Hematopoietic multipotent progenitor cell (in vitro differentiated cells): ENCODE results near the gene ACOT4. TPM values are rescaled to one million over a fixed set of nuclear protein-coding genes. Genes with fewer than 3 reads are reported as not detected.
A peak's percentile ranks its signal among the peaks of the same experiment; 100 is the strongest.
"Not testable (repeated sequence)": the region's sequence is repeated elsewhere in the genome, so short reads cannot be mapped to it uniquely, and the experiment has no call there.

Experiments used
- DNase-seq, 3 donors: peaks; one replicate each; pipeline ENCODE4 v3.0.0-alpha.2; 2011 to 2015; ENCODE audit warnings: low read depth in 2 of 3, low spot score in 2 of 3
- total RNA-seq: library from RNA; depleted of rRNA; stranded (reverse); fragments of >200 nt; gene quantifications from one replicate; pipeline ENCODE4 v1.2.3, GENCODE V29; 2012

Gene ACOT4
- 1.3 TPM for total RNA-seq

GRCh38 chr14:73591690-73592449 is at the start of gene ACOT4:
ACOT4 (plus strand) TSS chr14:73591873; CDS start chr14:73591960, 87 bp downstream.
- peak in 2 of 3 donors; percentile 53 to 59 for DNase-seq

DNA sequence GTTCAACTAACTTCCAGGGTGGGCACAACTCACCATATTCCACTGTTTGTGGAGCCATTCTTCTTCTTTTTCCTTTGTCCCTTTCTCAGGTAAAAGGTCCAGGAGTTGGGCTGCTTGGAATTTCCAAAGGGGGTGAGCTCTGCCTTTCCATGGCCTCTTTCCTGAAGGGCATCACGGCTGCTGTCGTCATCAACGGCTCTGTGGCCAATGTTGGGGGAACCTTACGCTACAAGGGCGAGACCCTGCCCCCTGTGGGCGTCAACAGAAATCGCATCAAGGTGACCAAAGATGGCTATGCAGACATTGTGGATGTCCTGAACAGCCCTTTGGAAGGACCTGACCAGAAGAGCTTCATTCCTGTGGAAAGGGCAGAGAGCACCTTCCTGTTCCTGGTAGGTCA is 48.7 kb upstream of the ACOT4 start:
- DNase-seq = not testable (repeated sequence)

DNA sequence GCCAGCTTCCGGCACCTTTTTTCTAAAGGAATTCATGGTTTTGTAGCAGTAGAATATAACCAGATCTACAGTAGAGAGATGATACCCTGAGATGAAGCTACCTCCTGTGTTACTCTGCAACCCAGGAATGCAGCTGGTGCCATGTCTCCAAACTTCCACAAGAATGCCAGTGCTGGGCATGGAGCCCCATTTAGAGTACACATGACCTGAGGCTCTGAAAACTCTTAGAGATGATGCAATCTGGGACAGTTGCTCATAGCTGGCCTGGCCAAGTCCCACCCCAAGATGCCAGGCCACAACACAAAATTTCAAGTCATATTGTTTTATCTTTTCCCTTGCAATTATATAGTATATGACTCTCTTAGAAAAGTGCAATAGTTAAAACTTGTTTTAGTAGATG is 46.3 kb upstream of the ACOT4 start:
- DNase-seq = not testable (repeated sequence)

- DNase-seq = not testable (repeated sequence)
Observed at GRCh38 chr14:73549097-73549496, 42.6 kb upstream of the ACOT4 start.

GRCh38 chr14:73549889-73550524 is 41.7 kb upstream of the ACOT4 start:
- not testable (repeated sequence) for DNase-seq

DNA sequence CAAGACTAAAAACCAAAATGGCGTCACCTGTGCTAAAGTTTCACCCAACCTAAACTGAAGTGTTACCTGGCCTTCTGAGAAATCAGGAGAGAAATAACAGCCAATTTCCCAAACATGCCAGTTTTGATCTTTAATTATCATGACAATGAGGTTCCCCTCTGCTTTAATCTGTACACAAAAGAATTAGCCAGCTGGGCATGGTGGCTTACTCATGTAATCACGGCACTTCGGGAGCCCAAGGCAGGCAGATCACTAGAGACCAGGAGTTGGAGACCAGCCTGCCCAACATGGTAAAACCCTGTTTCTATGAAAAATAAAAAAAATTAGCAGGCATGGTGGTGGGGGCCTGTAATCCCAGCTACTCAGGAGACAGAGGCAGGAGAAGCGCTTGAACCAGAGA is 37.8 kb upstream of the ACOT4 start:
- no peak for DNase-seq

GRCh38 chr14:73557201-73557600 is 34.5 kb upstream of the ACOT4 start:
- not testable (repeated sequence) for DNase-seq

GRCh38 chr14:73558238-73558637 is 33.4 kb upstream of the ACOT4 start:
- DNase-seq = not testable (repeated sequence)

DNA sequence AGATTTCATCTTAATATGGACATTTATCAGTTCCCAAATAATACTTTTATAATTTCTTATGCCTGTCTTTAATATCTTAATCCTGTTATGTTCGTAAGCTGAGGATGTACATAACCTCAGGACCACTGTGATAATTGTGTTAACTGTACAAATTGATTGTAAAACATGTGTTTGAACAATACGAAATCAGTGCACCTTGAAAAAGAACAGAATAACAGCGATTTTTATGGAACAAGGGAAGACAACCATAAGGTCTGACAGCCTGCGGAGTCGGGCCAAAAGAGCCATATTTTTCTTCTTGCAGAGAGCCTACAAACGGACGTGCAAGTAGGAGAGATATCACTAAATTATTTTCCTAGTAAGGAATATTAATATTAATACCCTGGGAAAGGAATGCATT is 29.4 kb upstream of the ACOT4 start:
- not testable (repeated sequence) for DNase-seq

DNA sequence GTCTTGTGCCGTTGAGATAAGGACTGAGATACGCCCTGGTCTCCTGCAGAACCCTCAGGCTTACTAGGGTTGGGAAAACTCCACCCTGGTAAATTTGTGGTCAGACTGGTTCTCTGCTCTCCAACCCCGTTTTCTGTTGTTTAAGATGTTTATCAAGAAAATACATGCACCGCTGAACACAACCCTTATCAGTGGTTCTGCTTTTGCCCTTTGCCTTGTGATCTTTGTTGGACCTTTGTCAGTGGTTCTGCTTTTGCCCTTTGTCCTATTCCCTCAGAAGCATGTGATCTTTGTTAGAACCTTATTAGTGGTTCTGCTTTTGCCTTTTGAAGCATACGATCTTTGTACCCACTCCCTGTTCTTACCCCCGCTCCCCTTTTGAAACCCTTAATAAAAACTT is 29.0 kb upstream of the ACOT4 start:
- peak in 1 of 3 donors; percentile 5 for DNase-seq

DNA sequence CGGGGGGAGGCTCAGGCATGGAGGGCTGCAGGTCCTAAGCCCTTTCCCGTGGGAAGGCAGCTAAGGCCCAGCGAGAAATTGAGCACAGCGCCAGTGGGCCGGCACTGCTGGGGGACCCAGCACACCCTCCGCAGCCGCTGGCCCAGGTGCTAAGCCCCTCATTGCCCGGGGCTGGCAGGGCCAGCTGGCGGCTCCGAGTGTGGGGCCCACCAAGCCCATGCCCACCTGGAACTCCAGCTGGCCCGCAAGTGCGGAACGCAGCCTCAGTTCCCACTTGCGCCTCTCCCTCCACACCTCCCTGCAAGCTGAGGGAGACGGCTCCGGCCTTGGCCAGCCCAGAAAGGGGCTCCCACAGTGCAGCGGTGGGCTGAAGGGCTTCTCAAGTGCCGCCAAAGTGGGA is 25.2 kb upstream of the ACOT4 start:
- DNase-seq = not testable (repeated sequence)

DNA sequence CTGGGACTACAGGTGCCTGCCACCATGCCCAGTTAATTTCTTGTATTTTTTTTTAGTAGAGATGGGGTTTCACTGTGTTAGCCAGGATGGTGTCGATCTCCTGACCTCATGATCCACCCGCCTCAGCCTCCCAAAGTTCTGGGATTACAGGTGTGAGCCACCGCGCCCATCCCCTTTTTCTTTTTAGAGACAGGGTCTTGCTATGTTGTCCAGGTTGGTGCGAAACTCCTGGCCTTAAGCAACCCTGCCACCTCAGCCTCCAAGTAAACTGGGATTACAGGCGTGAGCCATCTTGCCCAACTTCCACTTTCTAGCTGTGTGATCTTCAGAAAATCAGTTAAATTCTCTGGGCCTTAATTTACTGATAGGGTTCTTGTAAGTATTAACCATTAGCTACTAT is 24.7 kb upstream of the ACOT4 start:
- not testable (repeated sequence) for DNase-seq

DNA sequence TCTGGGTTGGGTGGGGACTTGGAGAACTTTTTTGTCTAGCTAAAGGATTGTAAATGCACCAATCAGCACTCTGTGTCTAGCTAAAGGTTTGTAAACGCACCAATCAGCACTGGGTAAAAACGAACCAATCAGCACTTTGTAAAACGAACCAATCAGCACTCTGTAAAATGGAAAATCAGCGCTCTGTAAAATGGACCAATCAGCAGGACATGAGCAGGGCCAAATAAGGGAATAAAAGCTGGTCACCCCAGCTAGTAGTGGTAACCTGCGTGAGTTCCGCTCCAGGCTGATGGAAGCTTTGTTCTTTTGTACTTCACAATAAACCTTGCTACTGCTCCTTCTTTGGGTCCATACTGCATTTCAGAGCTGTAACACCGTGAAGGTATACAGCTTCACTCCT is 24.3 kb upstream of the ACOT4 start:
- DNase-seq = no peak

GRCh38 chr14:73567951-73568885 is 23.5 kb upstream of the ACOT4 start:
- DNase-seq = no peak

DNA sequence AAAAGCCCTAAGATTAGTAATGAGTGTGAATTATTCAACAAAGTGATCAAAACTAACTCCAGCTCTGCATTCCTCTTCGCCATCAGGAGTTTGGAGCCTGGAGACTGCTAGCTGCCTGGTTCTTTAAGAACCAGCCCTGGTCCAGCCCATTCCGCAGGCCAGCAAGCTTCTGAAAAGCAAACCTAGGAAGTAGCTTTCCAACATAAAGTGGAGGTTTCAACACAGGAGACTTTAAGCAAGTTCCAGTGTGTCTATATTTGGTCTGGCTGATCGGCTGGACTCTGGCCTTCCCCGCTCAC is 22.8 kb upstream of the ACOT4 start:
- DNase-seq = peak in 1 of 3 donors; percentile 25

GRCh38 chr14:73569185-73569958 is 22.3 kb upstream of the ACOT4 start, which contains the start of gene ACOT2:
ACOT2 (plus strand) TSS chr14:73569213; CDS start chr14:73569241, 28 bp downstream.
- DNase-seq = peak in 2 of 3 donors; percentile 76 to 83

DNA sequence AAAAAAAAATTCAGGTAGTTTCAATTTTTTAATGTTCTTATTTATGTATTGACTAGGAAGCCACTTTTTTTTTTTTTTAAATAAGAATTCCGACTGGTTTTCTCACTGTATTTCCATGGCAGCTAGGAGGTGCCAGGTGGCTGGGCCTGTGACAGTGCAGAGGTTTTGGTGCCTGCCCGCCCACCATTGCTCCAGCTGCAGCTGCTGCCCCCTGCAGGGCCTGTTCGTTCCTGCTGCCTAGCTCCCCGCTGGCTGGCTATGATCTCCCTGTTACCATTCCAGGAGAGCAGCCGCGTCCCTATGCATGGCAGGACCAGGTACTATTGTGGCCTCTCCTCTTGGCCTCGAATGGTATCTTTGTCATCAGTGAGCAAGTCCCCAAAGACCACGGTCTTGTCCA is 20.8 kb upstream of the ACOT4 start:
- DNase-seq = peak in 2 of 3 donors; percentile 29 to 46

DNA sequence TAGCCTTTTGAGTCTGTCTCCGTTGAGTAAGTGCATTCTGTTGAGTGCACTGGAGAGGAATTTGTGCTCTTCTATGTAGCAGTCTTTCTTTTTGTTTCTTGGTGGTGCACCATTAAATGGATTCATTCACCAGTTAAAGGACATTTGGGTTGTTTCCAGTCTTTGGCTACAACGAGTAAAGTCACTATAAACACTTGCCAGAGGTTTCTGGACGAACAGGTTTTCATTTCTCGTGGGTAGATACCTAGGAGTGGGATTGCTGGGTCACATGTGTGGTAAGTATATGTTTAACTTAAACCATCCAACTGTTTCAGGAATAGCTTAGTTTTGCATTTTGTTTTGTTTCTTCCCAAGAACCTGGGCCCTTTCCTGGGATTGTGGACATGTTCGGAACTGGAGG is 18.6 kb upstream of the ACOT4 start:
- not testable (repeated sequence) for DNase-seq

- DNase-seq = not testable (repeated sequence)
Observed at GRCh38 chr14:73573740-73574139, 17.9 kb upstream of the ACOT4 start.

- not testable (repeated sequence) for DNase-seq
Observed at GRCh38 chr14:73574251-73574650, 17.4 kb upstream of the ACOT4 start.
